Mucosa of gallbladder (tissue), 1 donor: ENCODE measurements around the gene IFIT3. TPM values are rescaled to one million over a fixed set of nuclear protein-coding genes. Genes with fewer than 3 reads are reported as not detected.

Experiments used
- DNase-seq: peaks from one replicate; pipeline ENCODE4 v3.0.0-alpha.2; 2020; ENCODE audit warnings: low spot score
- total RNA-seq: library from RNA; stranded (reverse); gene quantifications from one replicate; pipeline ENCODE4 v1.2.1, GENCODE V29; 2021
- donor health status: DM: no; HTN: no; CAD: no.

Gene IFIT3
- total RNA-seq, 1 donor from 2014 or later = 11.1 TPM

DNA sequence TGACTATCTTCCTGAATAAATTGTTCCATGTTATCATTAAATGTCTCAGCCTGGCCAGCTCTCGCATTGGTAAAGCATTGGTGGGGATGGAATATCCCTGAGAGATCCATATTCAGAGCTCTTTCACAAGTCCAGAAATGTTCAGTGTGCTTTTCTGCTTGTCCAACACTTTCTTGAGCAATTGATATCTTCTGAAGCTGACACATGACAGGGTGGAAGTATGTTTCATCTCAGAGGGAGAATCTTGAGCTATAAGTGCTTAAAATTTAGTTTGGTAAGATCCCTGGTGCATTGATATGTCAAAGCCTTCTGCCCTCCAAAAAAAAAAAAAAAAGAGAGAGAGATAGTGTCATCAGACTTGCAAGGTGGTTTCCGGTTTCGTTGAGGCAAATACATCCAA lies 7.4 kb downstream of the IFIT3 start:
- no peak for DNase-seq

DNA sequence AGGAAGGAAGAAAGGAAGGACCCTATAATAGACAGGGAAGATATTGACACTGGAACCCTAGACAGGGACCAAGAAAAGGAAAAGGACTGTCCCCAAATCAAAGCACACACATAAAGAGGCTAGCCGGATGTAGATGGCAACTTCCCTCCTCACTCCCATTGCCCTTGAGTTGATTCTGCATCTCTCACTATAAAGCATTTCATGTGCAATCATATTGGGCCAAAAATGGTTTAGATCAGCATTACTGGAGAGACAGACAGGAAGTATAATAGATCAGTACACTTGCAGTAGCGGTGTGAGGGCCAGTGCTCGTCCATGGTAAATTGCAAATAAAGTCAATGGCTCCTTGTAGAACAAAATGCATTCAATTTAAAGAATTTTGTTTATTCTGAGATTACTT lies 8.4 kb downstream of the IFIT3 start:
- no peak for DNase-seq

DNA sequence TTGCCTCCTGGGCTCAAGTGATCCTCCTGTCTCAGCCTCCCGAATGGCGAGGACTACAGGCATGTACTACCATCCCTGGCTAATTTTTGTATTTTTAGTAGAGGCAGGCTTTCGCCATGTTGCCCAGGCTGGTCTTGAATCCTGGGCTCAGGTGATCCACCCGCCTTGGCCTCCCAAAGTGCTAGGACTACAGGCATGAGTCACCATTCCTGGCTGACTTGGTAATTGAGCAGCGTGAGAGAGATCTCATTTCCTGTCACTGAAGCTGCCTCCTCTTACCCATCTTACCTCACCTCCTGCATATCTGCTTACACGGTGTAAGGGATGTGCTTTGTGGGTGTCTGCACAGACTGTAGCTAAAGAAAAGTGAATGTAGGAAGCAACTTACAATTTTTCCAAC lies 9.7 kb downstream of the IFIT3 start:
- no peak for DNase-seq

DNA sequence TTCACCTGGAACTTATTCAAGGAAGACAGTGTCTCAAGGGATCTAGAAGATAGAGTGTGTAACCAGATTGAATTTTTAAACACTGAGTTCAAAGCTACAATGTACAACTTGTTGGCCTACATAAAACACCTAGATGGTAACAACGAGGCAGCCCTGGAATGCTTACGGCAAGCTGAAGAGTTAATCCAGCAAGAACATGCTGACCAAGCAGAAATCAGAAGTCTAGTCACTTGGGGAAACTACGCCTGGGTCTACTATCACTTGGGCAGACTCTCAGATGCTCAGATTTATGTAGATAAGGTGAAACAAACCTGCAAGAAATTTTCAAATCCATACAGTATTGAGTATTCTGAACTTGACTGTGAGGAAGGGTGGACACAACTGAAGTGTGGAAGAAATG lies 10.9 kb downstream of the IFIT3 start:
- no peak for DNase-seq

DNA sequence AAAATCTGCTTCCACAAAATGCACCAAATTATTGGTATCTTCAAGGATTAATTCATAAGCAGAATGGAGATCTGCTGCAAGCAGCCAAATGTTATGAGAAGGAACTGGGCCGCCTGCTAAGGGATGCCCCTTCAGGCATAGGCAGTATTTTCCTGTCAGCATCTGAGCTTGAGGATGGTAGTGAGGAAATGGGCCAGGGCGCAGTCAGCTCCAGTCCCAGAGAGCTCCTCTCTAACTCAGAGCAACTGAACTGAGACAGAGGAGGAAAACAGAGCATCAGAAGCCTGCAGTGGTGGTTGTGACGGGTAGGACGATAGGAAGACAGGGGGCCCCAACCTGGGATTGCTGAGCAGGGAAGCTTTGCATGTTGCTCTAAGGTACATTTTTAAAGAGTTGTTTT lies 12.1 kb downstream of the IFIT3 start:
- no peak for DNase-seq

DNA sequence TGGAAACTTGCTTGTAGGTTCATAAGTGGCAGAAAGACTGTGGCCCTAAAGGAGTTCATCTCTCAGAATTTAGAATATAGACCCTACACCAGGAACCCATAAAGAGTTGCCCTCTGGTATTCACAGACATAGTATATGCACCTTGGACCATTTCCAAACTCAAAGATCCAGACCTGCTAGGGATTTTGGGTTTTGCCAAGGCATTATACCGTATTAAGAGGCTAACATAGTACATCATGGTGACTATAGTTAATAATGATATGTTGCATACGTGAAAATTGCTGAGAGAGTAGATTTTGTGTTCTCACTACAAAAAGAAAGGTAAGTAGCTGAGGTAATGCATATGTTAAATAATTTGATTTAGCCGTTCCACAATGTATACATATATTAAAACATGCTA lies 13.9 kb downstream of the IFIT3 start:
- no peak for DNase-seq

DNA sequence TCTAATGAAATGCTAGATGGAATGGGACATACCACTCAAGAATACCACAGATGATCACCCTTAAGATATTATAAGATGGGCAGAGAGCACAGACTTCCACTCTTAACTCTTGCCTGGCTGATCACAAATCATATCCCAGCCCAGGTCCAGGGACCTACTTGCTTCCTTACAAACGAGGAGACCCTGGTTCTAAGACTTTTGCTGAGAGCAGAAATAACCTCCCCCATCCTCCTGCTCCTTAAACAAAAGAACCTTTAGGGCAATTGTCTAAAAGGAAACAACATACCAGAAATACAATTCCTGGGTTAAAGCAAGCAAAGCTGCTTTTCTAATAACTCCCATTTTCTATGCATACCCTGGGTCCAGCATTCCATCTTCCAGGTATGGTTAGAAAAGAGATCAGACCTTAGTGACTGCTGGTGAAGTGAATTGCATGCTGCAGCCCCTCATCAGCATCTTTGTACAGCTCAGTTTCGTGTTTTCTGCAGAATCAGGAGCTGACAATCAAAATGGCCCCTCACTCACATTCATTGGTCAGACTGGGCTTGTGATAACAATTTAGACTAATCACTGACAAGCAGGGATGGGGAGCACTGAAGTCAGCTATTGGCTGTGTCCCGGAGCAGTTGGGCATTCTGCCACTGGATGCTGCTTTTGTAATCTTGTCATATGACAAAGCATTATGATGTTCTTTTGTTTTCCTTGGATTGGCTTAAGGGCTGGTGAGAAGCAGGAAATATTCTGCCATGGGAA lies 14.6 kb downstream of the IFIT3 start:
- peak; percentile 50 for DNase-seq

DNA sequence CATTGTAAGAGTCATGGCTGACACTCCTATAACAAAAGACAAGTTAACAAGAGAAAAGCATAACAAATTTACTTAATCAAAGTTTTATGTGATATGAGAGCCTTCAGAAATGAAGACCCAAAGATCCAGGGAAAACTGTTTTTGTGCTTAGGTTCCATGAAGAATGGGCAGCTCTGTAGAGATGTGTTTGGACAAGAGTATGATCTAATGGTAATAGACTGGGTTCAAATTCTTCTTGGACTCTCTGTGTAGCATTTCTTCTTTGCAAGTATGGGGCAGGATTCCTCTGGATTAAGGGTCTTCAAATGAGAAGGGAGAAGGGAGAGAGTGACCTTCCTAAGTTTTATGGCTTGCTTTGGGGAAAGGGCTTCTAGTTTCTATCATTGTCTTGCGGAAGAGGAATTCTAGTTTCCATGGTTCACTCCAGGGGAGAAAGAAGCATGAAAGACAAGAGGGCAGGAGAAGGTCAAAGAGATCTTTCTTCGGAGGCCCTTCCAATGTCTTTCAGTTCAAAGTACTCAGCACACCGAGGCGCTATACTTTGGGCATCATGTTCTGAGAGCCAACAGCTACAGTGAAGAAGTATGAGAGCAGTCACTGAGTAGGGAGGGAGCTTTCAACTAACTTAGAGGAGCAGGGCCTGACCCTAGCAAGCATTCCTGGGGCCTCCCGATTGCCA lies 15.4 kb downstream of the IFIT3 start:
- no peak for DNase-seq

DNA sequence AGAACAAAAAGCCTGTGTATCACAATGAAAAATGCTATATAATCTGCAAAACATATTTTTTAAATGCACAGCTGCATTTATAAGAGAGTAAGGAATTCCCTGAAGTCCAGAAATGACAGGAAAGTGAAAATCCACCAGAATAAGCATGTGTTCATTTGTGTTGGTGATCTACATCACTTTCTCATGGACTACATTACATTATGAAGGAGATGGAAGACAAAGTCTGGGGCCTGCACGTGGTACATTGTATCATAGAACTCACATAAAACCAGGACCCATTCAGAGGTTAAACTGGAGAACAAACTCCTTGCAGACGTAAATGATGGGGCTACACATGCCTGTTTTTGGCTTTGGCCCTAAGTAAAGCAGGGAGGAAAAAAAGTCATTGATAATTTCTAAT lies 16.4 kb downstream of the IFIT3 start:
- no peak for DNase-seq

DNA sequence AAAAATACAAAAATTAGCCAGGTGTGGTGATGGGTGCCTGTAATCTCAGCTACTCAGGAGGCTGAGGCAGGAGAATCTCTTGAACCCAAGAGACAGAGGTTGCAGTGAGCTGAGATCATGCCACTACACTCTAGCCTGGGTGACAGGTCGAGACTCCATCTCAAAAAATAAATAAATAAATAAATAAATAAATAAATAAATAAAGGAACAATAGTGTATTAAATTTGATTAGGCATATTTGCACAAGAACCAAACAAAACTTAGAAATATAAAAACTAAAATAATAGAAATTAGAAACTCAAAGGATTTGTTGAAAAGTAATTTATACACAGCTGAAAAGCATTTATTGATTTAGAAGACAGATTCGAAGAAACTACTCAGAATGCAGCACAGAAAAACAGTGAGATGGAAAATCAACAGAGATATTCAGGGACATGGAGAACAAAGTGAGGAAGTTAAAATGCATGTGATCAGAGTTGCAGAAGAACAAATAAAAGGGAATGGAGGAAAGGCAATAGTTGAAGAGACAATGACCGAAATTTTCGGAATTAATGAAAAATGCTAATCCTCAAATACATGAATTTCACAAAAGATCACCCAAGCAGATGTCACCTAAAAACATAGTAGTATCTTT lies 17.7 kb downstream of the IFIT3 start:
- no peak for DNase-seq

DNA sequence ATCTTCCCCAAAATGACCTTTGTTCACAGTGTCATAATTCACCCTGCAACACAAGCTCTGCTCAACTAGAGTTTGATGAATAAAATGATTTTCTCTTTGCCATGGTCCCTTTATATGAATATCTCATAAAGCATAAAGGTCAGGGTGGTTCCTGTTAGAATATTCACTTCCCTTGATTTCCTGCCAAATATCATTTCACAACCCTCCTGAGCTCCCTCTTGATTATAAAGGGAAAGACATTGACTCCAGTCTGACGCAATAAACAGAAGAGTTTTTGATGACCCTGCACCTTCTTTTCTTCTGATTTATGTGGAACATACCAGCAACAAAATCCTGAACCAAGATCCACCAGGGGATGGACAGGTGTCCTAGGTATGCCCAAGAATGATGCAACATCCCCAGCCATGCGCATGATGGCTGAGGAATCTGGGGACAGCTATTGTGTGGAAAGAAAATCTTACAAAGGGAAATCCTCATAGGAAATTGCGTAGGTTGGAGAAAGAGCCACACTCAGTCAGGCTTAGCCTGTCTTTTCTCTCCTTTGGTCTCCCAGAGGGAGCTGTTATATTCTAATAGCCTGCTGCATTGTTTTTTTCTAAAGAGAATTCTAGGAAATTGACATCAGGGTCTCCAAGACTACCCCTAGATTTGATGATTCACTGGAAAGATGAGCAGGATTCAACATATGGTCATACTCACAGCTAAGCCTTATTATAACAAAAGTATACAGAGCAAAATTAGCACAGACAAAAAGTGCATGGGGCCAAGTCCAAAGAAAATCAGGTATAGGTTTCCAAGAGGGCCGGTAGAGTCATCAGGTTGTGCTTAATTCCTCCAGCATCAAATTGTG lies 18.8 kb downstream of the IFIT3 start:
- no peak for DNase-seq

DNA sequence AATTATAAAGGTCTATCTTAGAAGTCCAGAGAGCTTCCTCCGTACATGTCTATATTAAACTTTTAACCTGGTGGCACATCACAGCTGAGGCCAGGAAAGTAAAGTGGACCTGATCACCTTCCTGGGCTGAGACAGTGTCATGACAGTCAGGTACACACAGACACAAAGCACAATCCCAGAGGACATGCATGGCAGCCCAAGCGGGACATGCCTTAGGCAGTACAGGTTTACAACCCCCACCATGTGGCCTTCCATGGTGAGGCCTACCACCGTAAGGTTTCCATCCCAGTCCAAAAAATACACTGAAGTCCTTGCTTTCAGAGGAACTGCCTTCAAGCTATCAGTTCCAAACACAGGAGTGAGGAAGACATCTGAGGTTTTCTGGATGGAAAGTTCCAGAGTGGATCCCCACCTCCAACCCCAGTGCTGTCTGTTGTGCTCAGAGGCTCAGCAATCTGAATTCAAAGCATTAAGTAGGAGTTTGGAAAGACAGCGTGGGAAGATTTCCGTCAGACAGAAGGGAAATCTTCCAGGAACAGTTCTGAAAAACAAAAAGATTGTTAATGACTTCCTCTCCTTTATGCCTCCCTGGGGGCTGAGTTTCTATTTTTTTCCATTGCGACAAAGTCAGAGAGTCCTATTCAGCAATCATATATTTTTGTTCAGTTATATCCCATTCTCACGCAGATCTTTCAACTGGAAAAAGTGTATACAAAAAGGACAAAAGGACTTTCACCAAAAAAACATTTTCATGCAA lies 20.1 kb downstream of the IFIT3 start:
- no peak for DNase-seq

DNA sequence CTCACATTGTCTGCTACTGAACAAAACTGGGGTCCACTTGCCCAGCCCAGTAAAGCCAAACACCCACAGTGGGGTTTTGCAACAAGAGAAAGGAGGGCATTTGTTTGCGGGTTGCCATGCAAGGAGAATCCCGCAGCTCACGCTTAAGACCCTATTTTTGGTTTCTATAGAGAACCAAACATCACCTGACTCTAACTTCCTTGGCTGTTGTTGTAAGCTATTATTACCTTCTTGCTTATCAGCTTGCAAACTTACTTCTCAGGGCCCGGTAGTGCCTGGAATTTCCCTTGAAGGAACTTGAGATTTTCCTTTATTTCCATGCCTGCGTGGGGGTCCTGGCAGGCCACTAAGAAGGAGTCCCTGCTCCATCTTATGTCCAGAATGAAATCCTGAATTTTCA lies 20.7 kb downstream of the IFIT3 start:
- DNase-seq = no peak

DNA sequence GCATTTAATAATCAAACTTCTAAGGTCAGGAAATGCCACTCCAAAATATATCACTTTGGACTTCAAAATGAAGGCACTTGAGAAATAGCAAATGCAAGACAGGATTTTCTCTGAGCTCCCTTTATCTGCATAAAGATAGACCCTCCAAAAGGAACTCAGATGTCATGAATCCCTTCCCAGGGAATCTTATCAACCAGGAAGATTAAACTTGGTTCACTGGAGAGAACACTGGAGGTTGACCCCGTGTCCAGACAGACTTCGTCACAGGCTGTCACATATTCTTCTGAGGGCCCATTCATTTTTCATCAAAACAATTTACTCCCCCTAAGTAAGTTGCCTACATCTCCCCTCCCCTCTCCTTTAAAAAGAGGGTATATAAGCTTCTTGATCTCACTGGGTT lies 21.2 kb downstream of the IFIT3 start:
- DNase-seq = no peak

DNA sequence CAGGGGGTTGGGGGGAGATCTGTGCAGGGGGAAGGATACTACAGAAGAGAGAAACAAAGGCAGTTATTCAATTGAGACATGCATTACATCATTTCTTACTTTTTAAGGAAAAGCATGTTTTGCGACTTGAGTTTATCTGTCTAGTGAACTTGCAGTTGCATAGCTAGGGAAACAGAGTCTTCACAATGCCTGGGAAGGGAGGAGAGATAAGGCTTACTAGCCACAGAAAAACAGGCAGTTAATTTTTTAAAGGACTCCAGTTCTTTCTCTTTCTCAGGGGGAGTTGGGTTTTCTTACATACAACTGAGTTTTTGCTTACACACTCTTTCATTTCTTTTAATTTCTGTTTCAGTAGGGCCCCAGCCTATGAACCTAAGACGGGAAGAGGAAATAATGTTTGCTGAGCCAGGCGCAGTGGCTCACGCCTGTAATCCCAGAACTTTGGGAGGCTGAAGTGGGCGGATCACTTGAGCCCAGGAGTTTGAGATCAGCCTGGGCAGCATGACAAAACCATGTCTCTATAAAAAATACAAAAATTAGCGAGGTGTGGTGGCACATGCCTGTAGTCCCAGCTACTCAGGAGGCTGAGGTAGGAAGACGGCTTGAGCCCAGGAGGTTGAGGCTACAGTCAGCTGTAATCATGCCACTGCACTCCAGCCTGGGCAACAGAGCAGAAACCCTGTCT lies 23.0 kb downstream of the IFIT3 start:
- DNase-seq = peak; percentile 30

DNA sequence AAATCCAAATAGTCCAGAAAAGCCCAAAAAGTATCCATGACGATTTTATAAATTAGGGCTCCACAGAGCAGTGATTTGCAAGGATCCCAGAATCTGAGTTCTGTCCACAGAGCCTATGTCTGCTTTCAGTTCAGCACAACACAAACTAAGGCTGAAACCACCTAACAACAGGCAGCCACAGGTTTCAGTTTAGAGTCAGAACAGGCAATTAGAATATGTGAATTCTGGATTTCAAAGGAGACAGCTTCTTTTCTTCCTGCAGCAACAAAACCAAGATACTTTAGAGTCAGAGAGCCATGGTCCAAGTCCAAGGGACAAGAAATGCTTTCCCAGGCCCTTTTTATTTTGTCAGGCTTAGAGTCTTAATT lies 23.6 kb downstream of the IFIT3 start:
- no peak for DNase-seq

DNA sequence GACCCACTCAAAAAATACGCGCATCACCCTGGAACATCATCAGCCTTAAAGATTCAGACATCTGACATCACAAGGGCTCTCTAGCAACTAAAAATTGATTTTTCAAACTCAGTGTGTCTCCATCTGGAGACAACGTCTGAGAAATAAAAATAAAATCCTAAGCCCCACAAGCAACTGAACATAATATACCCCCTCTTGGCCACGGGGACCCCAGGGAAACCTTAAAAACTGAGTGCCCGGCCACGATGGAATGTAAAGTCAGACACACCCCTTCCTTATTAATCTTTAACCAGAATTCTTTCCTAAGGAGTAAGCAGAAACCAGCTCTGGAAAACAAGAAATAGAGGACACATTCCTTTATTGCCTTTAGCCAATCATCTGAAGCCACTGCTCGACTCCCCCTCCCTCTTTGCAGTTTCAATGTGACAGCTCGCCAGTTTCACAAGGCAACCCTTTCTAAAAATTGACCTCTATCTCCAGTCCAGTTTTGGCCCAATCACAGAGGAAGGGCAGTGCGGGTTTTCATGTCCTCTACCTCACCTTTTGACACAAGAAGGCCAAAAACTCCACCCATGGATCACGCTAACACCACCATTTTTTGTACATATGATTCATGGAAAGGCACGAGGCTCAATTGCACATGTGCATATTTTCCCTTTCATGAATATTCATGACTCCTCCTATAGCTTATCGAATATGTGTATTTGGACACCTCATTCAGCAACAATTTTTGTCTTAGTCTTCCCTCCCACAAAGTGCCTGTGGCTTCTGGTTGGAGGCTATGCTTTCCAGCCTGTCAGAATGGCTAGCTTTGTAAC lies 24.2 kb downstream of the IFIT3 start:
- DNase-seq = peak; percentile 70

DNA sequence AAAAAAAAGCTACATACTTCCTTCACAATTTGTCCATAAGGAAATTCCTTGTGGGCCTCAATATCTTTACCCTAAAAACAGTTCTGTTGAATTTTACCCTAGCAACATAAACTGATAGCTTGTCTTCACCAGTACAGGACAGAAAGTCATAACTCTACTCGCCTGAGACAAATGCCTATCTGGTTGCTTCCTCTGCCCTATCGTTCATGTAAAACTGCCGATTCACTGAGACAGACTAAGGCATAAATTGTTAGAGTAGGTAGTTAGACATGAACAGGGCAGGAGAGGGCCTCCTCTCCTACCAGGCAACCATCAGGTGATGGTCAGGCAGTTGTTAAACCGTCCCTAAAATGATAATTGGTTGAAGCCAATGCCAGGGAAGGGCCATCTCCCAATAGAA lies 25.0 kb downstream of the IFIT3 start:
- DNase-seq = no peak

DNA sequence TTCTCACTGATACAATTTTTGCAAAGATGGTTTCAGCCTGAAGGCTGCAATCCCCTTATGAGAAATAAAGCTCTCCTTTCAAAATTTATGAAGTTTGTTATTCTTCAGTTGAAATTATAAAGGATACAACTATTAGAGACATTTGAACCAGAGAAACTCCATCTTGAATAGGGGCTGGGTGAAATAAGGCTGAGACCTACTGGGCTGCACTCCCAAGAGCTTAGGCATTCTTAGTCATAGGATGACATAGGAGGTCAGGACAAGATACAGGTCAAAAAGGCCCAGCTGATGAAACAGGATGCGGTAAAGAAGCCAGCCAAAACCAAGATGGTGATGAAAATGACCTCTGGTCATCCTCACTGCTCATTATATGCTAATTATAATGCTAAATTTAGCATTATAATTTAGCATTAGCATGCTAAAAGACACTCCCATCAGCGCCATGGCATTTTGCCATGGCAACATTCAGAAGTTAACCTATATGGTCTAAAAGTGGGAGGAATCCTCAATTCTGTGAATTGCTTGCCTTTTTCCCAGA lies 27.7 kb downstream of the IFIT3 start:
- DNase-seq = no peak

DNA sequence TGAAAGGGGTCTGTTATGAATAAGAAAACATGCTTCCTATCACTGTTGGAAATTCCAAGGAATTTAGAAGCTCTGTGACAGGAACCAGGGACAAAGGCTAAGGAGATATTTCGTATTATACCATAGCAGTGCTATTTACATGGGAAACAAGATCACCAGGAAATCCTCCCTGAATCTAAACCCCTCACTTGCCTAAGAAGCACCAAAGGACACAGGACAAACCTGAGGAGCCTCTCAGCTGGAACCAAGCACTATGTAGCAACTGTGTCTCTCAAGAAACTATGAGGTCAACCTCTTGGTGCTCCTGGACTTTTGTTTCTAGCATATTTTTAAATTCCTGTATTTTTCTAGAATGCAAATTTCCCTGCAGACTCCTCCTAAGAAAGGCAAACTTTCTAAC lies 29.3 kb downstream of the IFIT3 start:
- no peak for DNase-seq
